HG02885 (cell line): ENCODE data around the gene PADI1.

Experiments
- ATAC-seq: cut with Tn5 transposase; IDR thresholded peaks from one replicate; pipeline ENCODE4 v1.9.1; 2021; ENCODE audit warnings: mild to moderate bottlenecking; ENCODE audit not compliant: unreplicated experiment, poor library complexity

PADI1 gene, protein sequence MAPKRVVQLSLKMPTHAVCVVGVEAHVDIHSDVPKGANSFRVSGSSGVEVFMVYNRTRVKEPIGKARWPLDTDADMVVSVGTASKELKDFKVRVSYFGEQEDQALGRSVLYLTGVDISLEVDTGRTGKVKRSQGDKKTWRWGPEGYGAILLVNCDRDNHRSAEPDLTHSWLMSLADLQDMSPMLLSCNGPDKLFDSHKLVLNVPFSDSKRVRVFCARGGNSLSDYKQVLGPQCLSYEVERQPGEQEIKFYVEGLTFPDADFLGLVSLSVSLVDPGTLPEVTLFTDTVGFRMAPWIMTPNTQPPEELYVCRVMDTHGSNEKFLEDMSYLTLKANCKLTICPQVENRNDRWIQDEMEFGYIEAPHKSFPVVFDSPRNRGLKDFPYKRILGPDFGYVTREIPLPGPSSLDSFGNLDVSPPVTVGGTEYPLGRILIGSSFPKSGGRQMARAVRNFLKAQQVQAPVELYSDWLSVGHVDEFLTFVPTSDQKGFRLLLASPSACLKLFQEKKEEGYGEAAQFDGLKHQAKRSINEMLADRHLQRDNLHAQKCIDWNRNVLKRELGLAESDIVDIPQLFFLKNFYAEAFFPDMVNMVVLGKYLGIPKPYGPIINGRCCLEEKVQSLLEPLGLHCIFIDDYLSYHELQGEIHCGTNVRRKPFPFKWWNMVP

DNA sequence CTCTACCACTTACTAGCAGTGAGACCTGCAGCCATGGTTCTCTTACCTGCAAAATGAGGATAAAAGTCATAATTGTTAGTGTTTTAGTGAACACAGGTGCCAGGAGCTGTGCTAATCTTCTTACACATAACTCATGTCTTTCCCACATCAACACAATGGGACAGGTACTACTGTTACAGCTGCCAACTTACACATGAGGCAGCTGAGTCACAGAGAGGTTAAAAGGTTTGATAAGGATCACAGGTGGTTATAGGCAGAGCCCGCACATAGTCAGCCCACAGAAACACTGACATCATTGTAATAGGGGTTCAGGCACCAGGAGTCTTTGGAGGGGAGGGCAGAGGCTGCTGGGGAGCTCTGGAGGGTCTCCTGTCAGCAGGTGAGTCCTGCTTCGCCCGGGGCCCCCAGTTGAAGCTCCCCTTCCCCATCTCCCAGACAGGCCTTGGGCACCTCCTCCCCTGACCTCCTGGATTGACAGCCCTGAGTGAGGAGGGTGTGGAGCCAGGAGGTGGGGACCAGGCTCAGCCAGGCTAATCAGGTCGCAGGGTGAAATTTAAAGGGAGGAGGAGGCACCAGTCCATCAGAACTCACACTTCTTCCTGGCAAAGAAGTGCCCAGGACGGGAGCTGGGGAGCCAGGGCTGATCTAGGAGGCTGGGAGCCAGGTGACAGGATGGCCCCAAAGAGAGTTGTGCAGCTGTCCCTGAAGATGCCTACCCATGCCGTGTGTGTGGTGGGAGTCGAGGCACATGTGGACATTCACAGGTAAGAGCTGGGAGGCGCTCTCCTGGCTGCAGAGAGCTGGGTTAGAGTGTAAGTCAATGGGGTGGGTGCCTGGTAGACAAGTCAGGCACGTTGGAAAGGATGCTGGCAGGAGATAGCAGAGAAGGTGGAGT is at the start of gene PADI1:
TSS of gene PADI1 (plus strand) at position 583 of the 895 bp plus-strand sequence. CDS start at position 673, 90 bp downstream.
- ATAC-seq, result no peak

DNA sequence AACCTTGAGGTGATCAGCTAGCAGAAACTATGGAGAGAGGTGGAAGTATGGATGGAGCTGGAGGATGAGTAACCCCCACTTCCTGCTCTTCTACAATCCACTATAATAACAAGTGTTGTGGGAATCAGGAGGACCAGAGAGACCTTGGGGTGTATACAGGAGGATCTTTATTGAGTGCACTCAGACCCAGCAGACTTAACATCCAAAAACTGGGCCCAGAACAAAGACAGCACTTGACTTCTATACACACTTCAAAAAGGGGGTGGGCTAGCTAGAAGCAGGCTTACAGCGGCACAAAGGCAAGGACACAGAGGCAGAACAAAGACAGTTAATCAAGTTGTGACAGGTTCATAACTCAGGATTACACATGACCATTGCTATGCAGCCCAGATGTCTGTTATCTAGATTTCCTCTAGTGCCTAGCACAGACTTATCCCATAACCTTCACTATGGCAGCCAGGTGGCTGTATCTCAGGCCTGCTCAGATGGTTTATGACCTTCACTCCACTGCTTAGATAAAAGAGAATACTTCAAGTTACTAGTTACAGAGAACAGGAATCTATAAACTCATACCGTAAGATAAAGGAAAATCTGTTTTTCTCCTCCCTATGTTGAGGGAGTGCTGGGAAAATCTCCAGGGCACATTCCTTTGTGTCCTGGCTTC is 49.5 kb upstream of the PADI1 start:
- ATAC-seq, result no peak

DNA sequence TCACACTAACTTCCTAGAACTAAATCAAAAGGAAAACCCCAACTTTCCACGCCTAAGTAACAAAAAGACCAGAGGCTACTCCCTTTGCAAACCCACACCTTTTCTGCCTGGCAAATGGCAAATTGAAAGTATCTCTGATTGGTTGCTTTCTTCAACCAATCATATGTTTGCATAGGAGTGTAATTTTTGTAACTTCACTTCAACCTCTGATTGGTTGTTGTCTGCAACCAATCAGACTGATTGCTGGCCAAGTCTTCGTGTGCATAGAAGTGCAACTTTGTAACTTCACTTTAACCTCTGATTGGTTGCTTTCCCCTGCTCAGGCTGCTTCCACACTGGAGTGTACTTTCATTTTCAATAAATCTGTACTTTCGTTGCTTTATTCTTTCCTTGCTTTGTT is 48.8 kb upstream of the PADI1 start:
- ATAC-seq, result no peak

DNA sequence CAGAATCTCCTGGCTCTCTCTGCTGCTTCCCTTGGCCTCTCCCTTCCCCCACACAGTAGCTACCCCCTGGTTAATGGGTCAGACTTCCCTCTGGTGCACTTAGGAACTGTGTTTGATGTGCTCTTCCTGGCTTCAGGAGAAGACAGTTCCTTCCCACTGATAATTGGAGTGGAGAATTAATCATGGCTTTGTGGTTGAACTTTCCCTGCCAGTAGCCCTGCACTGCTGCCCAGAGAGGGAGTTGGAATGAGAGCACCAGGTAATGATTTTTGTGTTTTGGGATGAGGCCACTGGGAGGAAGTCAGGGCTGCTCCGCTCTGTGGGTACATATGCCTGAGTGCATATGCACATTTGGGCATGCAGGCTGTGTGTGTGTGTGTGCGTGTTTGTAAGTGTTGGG is 46.0 kb upstream of the PADI1 start:
- no peak for ATAC-seq

DNA sequence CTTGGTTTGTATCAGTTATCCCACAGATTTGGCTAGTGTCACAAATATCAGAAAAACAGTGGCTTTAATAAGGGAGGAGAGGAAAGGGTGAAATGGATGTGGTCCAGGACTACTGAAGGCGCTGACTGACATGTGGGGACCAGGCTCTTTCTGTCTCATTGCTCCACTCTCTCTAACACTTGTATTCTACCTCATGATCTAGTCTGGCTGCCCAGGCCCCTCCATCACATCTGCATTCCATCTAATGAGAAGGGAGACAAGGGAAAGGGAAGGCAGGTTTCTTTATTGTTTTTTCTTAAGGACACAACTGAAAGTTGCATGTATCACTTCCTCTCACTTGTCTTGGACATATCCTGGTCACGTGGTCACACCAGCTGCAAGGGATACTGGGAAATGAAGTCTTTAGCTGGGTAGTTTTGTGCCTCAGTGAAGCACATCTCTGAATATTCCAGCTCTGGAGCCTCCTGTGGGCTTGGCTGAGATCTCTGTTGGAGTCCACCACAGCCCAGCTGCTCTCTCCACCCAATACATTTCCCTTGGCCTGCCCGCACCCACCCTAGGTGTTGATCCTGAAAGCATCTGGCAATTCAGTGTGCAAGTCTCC is 43.7 kb upstream of the PADI1 start:
- ATAC-seq, result no peak

DNA sequence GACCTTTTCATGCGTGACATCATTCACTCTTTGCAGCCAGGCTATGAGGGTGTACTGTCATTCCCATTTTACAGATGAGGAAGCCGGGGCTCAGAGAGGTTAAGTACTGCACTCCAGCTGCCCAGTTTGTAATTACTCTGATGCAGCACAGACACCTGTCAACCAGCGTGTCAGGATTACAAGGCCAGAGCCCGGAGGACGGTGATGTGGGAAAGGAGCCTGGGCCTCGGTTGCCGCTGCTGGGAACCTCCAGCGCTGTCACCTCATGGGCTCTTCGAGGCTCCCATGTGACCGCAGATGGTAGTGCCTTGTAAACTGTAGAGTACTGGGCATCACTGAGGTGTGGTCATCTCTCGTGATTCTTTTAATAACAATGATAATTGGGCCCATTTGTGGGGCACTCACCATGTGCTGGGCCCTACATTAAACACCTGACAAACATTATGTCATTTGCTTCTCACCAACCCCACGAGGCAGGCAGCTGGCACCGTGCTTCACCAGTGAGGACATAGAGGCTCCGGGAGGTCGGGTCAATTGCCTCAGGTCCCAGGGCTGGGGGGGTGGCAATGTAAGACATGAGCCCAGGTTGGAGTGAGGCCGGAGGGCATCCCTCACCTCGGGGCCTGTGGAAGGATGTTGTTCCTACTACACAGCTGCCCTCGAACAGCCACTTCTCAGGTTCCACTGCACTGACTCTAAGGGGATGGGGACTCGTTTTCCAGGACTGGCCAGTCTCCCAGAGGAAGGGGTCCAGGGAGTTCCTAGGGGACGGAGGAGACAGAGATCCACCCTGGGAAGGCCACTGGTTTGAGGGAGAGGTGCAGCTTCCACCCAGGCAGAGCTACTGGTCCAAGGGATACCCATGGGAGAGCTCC is 42.8 kb upstream of the PADI1 start:
- ATAC-seq, result no peak

DNA sequence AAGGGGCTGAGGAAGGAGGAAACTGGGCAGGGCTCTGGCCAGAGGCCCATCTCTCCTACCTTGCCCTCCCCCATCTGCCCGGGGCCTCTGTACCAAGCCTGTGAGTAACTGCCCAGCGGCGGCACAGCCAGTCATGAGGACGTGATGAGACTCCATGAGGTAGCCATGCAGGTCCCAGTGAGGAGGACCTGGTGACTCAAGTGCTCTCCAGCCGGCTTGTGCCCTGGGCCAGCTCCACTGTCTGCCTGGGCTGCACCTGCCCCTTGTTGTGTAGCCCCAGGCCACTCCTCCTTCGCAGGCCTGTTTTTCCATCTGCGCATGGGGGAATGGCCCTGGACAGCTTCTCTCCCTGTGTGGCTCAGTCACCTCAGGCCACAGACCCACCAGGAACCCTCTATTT is 42.0 kb upstream of the PADI1 start:
- ATAC-seq, result no peak

DNA sequence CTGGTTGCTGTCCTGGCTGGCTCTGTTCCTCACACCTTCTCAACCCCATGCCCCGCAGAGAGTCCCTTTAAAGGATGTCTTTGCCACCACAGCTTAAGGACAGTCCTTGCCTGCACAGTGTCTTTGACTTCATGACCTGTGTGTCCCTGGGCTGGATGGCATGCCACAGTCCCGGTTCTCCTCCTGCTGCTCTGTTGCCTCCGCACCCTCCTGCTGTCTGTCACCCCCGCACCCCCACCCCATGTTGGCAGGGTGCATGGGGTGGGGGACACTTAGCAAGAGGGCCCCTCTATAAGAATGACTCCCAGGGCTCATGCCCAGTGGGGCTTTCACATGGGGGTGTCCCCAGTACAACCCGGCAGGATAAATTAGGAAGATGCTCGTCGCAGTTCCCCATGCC is 41.6 kb upstream of the PADI1 start:
- no peak for ATAC-seq

DNA sequence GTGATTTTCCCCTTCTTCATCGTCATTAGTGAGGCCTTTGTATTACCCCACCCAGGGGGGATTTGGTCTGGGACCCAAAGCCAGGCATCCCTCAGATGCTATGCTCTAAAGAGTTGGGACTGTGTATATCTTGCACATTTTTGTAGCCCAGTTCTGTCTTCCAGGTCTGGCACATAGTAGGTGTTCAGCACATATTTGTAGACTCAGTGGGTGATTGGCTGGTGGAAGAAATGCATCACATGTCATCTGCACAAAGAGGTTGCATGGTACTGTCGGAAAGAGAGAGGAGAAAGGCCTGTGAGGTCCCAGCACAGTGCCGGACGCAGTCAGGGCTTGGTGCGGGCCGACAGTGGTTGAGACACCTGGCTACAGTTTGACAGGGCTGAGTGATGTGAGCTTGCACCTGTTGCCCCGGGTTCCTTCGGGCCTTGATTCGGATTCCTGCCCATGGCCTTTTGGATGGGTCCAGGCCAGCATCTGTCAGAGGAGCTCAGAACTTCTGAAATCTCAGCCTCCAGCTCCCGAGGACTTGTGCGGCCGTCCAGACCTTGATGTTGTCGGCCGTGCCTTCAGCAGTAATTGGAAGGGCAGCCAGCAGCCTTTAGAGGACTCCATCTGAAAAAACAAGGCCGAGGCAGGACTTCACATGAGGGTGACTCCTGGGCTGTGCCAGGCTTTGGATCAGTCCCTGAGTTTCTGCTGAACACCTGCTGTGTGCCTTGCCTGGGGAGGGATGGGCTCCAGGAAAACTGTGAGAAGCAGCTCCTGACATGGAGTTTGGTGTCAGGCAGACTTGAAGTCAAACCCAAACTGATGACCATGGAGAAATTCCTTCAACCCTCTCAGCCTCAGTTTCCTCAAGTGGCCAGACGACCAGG is 40.9 kb upstream of the PADI1 start:
- ATAC-seq, result no peak

DNA sequence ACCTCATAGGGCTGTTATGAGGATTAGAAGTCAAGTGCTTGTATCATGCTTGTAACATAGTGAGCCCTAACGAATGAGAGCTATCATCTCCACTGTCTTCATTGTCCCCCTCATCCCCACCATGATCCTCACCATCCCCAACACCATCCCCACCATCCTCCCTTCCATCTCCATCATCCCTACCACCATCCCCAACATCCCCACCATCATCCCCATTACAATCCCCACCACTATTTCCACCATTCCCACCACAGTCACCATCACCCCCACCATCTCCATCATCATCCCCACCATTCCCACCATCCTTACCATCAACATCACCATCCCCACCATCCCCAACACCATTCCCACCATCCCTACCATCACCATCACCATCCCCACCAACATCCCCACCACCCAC is 39.1 kb upstream of the PADI1 start:
- no peak for ATAC-seq

DNA sequence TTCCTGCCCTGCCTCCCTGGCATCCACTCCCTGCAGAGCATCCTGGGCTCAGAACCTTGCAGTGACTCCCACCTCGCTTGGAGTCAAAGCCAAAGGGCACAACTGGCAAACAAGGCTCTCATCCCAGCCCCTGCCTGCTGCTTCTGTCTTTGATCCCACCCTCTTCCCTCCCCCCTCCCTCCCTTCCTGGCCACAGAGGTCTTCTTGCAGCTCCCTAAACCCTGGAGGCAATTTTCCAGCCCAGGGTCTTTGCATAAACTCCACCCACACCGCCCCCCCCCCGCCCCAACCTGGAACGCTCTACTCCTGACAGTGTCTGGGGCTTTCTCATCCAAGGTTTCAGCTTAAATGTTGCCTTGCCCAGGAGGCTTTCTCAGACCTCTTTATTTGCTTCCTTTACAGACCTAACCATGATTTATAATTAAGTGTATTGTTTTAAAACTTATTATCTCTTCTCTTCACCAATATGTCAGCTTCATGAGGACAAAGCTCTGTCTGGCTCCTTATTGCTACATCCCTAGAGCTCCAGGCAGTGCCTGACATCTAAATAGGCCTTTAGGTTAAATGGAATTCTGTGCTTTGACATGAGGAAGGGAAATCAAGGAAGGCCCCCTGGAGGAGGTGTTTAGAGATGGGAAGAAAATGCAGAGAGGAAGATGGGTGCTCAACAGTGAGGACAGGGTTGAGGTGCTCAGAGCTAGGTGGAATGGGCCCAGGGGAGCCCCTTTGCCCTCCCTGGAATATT is 37.7 kb upstream of the PADI1 start:
- ATAC-seq, result no peak

DNA sequence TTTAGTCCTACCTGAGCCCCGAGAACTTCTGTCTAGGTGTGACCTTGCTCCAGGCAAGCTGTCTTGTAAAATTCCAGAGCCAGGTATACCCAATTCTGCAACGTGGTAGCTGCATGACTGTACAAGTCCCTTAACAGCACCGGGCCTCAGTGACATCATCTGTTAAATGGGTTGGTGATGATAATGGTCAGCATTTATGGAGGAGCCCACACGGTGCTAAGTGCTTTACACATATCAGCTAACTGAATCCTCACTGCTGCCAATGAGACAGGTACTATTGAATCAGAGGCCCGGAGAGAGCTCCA is 37.2 kb upstream of the PADI1 start:
- no peak for ATAC-seq

DNA sequence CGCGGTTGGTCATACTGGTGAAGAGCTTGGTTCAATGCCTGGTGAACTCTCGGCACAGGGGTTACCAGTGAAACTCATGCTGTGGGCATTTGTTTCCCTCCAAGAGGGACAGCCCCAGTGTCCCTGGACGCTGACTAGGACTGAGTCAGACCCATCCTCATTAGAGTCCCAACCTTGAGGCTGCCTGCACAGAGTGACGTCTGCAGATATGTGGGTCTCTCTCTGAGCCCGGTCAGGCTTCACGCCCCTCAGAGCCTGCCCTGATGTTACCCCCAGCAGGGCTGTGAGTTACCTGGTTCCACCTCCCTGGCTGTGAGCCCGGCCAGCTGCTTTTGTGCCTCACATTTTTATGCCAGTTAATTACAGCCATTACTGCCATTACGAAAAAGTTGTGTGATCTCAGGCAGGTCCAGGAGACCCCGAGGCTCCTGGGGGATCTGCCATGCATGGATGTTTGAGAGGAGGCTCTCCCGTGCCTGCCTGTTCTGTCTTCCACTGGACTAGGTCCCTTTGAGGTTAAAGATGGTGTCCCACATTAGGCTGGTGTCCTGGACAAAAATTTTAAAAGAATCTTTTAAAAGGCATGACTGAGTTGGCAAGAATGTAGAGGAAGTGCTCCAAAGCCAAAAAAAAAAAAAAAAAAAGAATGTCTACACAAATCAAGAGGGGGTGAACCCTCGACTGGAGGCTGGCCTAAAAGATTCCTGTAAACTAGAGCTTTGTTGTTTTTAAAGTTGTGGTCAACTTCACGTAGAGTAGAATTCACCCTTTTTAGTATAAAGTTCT is 36.6 kb upstream of the PADI1 start:
- ATAC-seq, result no peak

DNA sequence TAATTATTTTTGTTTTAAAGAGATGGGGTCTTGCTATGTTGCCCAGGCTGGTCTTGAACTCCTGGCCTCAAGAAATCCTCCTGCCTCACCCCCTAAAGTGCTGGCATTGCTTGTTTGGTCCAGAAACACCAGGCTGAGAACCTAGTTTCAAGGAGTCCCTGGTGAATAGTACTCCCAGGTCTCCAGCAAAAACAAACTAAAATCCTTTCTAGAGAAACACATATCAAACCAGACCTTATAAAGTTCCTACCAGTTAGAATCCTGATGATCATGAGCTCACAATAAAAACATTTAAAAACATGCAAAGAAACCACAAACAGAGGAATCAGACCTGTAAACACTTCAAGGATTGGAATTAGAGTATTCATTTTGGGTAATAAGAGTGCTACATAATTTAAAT is 34.4 kb upstream of the PADI1 start:
- ATAC-seq, result no peak

DNA sequence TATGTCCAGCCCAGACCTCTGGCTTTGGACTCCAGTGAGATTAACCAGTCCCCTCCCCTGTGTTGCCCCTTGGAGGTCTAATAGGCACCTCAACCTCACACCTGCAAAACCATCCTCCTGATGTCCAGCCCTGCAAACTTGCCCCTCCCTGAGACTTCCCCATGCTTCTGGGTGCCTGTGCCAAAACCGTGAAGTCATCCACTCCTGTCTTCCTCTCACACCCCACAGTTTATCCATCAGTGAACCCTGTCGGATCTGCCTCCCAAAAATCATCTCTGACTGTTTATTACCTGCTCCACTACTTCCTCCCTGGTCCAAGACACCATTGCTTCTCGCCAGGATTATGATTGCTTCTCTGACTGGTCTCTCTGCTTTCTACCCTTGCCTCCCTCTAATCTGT is 31.7 kb upstream of the PADI1 start:
- no peak for ATAC-seq

DNA sequence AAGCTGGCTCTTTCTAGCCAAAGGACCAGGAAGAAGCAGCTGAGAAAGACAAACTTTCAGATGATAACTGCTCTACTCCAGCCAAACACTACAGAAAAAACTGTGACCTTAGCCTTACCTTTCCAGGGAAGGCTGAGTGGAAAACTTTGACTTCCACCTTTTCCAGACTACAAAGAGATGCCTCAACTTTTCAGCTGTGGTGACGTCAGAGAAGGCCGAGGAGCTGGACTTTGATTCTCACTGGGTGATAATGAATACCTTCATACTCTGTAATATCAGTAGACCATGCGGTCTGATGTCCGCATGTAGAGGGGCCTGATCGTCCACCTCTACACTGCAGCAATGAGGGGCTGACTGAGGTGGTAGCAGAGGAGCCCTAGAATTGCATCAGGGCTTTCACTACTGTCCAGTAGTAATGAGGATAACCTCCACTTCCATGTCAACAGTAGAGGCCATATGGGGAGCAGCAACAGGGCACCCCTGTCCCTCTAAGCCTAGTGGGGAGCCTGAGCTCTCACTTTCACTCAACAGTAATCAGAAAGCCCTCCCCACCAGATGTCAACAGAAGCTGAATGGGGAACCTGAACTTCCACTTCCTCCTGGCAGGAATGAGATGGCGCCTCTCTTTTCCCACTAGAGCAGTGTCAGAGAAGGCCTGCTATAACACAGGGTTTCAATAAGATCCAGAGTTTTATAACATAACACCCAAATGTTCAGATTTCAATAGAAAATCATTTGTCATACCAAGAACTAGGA is 28.4 kb upstream of the PADI1 start:
- ATAC-seq, result no peak
